Chondrocyte (in vitro differentiated cells): ENCODE results near the gene CPXM1. TPM values are rescaled to one million over a fixed set of nuclear protein-coding genes. Genes with fewer than 3 reads are reported as not detected.

ENCODE experiments used
- DNase-seq: peaks from one replicate; pipeline ENCODE4 v3.0.0; 2021; ENCODE audit warnings: mixed read lengths, low spot score
- H3K27ac Mint-ChIP-seq: one replicate; pipeline ENCODE4 v1.8.0; 2021; ENCODE audit warnings: mild to moderate bottlenecking, moderate library complexity, mixed read lengths; ENCODE audit not compliant: unreplicated experiment
- H3K27me3 Mint-ChIP-seq: 2 replicates; pipeline ENCODE4 v1.8.0; 2021; ENCODE audit warnings: low read depth, mixed read lengths
- H3K36me3 Mint-ChIP-seq: 2 replicates; pipeline ENCODE4 v1.8.0; 2021; ENCODE audit warnings: low read depth, mixed read lengths
- H3K4me1 Mint-ChIP-seq: 2 replicates; pipeline ENCODE4 v1.8.0; 2021; ENCODE audit warnings: low read depth, mild to moderate bottlenecking, mixed read lengths
- H3K4me3 Mint-ChIP-seq: one replicate; pipeline ENCODE4 v1.8.0; 2021; ENCODE audit warnings: mild to moderate bottlenecking, moderate library complexity, mixed read lengths; ENCODE audit not compliant: unreplicated experiment
- H3K9me3 Mint-ChIP-seq: 2 replicates; pipeline ENCODE4 v1.8.0; 2021; ENCODE audit warnings: low read depth, mixed read lengths
- CTCF ChIP-seq: fragments of 200-600 bp; sonication (generic); IDR thresholded peaks from 2 replicates; pipeline ENCODE4 v1.5.0; 2021; ENCODE audit warnings: antibody characterized with exemption, mild to moderate bottlenecking, moderate library complexity
- total RNA-seq: library from RNA; stranded (reverse); gene quantifications from 3 replicates; pipeline ENCODE4 v1.2.1, GENCODE V29; 2021

Gene CPXM1
- total RNA-seq, 1 donor from 2014 or later = 6.3 TPM

GRCh38 chr20:2749951-2750490, 50.4 kb downstream of the CPXM1 start:
- no peak for TF ChIP-seq CTCF
- Mint-ChIP-seq H3K9me3 (no peaks in the 10 kb centered on the region), H3K27ac (no peak overlapping the region), H3K27me3 (peaks cover 54% of the 10 kb centered on the region), H3K4me3 (no peak overlapping the region), H3K4me1 (peaks cover 20% of the 10 kb centered on the region), H3K36me3 (peaks cover 2% of the 10 kb centered on the region)
- no peak for DNase-seq

- DNase-seq = no peak
- H3K9me3 Mint-ChIP-seq = no peaks in the 10 kb centered on the region
Observed at GRCh38 chr20:2749343-2749950, 51.0 kb downstream of the CPXM1 start.

GRCh38 chr20:2748551-2749342, 51.7 kb downstream of the CPXM1 start:
- H3K4me3 Mint-ChIP-seq = no peak overlapping the region
- no peak overlapping the region for H3K27ac Mint-ChIP-seq
- H3K9me3 Mint-ChIP-seq = no peaks in the 10 kb centered on the region
- H3K4me1 Mint-ChIP-seq = peaks cover 20% of the 10 kb centered on the region
- DNase-seq = no peak
- TF ChIP-seq CTCF = no peak
- peaks cover 43% of the 10 kb centered on the region for H3K27me3 Mint-ChIP-seq
- H3K36me3 Mint-ChIP-seq = peaks cover 2% of the 10 kb centered on the region

More at GRCh38 chr20:2749343-2749950, 51.0 kb downstream of the CPXM1 start:
- no peak for TF ChIP-seq CTCF
- Mint-ChIP-seq H3K36me3 (peaks cover 2% of the 10 kb centered on the region), H3K4me3 (no peak overlapping the region), H3K4me1 (peaks cover 20% of the 10 kb centered on the region), H3K27ac (no peak overlapping the region), H3K27me3 (peaks cover 49% of the 10 kb centered on the region)

- Mint-ChIP-seq H3K36me3 (peaks cover 2% of the 10 kb centered on the region), H3K4me1 (peaks cover 22% of the 10 kb centered on the region), H3K27me3 (peaks cover 42% of the 10 kb centered on the region), H3K9me3 (no peaks in the 10 kb centered on the region), H3K27ac (no peak overlapping the region), H3K4me3 (no peak overlapping the region)
- no peak for DNase-seq
- no peak for TF ChIP-seq CTCF
Observed at GRCh38 chr20:2747676-2748235, 52.7 kb downstream of the CPXM1 start.

- DNase-seq = no peak
Observed at GRCh38 chr20:2746636-2747265, 53.7 kb downstream of the CPXM1 start.

More at GRCh38 chr20:2746636-2747265, 53.7 kb downstream of the CPXM1 start:
- H3K27me3 Mint-ChIP-seq = peaks cover 47% of the 10 kb centered on the region
- no peak for TF ChIP-seq CTCF
- H3K27ac Mint-ChIP-seq = no peak overlapping the region
- H3K4me1 Mint-ChIP-seq = peaks cover 20% of the 10 kb centered on the region
- H3K4me3 Mint-ChIP-seq = no peak overlapping the region
- peaks cover 2% of the 10 kb centered on the region for H3K36me3 Mint-ChIP-seq
- H3K9me3 Mint-ChIP-seq = no peaks in the 10 kb centered on the region
